HFF-Myc (cell line): ENCODE measurements around the gene RAPGEF3.

ENCODE experiments used
- DNase-seq: peaks from one replicate; pipeline ENCODE4 v3.0.0-alpha.2; 2011; ENCODE audit warnings: low read depth; ENCODE audit errors: extremely low read depth
- H3K4me3 ChIP-seq: replicated peaks from 2 replicates; pipeline ENCODE4 v1.5.1; 2011; ENCODE audit warnings: low read depth, mild to moderate bottlenecking, control low read depth, low read length
- CTCF ChIP-seq: IDR thresholded peaks from 2 replicates; pipeline ENCODE4 v1.5.1; 2012; ENCODE audit warnings: mild to moderate bottlenecking, low read depth, low read length, control low read depth; ENCODE audit errors: missing control alignments

Gene RAPGEF3

DNA sequence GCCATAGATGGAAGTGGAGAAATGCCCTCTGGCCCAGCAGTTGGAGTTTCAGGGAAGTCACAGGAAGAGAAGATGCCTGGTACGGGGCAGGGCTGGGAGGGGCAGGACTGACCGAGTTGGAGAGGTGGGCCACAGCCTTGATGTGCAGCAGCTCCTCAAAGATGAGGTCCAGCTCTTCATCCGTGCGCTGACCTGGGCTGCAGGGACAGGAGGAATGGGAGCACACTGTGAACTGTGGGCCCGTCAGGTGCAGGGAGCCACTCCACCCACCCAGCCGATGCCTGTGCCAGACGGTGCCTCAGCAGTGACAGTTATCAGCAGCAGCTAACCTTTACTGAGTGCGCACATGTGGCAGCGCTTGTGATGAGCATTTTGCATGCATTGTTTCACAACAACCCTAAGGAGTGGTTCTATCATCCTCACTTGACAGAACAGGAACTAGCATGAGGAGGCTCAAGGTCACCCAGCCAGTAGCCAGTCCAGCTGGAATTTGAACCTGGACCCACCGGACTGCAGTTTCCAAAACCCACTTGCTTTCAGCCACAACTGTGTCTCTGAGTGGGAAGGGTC is 8.4 kb downstream of the RAPGEF3 start:
- TF ChIP-seq CTCF = no peak
- DNase-seq = no peak
- no peak overlapping the region for H3K4me3 ChIP-seq

DNA sequence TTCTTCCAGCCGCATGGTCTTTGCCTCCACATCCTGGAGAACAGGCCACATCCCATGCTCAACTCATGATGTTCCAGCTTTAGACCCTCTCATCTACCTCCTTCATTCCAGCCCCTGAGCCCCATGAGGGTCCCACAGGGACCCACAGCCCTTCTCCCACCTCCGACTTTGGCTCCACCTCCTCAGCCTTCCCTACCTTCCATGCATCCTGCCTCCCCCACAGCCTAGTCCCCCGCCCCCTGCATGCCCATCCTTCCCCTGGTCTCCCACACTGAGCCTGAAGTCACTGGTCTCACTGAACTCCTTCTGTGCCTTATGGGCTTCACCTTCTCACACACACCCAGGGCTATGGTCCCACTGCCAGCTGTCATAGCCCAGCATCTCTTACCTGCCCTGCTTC is 9.8 kb downstream of the RAPGEF3 start:
- no peak for DNase-seq
- no peak for TF ChIP-seq CTCF
- H3K4me3 ChIP-seq = no peak overlapping the region

- TF ChIP-seq CTCF = no peak
- H3K4me3 ChIP-seq = no peak overlapping the region
- no peak for DNase-seq
These were observed 10.2 kb downstream of the RAPGEF3 start for GRCh38 chr12:47748507-47748828.

DNA sequence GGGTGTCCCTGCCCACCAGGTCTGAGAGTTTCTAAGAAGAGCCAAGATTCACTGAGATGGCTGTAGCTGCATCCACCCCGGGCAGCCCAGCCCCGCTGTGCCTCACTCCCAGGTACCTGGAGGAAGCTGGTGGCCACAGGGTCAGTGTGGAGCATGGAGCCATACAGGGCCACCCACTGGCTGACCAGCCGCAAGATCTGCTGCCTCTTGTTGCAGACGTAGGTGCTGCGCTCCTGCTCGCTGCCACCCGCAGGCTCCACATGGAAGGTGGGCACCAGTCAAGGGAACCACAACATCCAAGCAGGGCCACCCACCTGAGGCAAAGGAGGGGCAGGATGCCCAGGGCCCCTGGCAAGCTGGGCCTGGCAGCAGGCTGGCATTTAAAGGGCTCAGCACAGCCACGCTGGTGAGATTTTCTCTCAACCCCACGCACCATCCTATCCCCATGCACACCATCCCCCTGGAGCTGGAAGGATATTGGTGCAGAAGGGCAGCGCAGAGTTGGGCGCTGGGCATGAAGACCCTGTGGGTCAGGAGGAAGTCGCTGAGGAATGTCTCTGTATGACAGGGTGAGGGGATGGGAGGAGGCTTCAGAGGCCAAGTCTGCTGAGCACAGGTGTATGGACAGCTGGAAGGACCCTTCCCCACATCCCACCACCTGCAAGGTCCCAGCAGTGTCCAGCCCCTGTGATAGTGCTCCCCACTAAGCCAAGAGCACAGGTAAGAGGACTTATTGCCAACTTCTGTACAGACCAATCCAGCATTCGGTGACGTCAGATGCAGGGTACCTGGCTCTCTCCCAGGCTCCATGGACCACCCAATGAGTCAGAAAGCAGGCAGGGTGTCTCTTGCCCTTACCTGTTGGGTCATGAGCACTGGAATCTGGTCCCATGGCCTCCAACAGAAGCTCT is 10.8 kb downstream of the RAPGEF3 start:
- H3K4me3 ChIP-seq = no peak overlapping the region
- no peak for TF ChIP-seq CTCF
- no peak for DNase-seq

DNA sequence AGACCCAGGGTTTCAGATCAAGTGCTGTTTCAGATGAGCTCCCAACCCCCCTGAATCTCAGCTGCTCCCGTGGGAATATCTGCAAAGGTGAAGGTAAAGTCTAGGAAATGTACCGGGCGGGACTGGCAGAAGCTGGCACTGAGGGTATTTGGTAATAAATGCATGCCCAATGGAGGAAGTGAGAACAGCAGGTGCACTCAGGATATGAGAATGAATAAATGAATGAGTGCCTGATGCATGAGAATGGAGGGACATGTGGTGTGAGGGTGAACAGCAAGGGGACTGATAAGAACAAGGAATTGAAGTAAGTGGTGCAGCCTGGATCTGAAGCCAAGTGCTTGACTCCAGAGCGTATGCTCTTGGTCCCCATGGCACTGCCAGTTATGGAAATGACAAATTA is 11.6 kb downstream of the RAPGEF3 start:
- no peak for DNase-seq
- H3K4me3 ChIP-seq = no peak overlapping the region
- no peak for TF ChIP-seq CTCF

DNA sequence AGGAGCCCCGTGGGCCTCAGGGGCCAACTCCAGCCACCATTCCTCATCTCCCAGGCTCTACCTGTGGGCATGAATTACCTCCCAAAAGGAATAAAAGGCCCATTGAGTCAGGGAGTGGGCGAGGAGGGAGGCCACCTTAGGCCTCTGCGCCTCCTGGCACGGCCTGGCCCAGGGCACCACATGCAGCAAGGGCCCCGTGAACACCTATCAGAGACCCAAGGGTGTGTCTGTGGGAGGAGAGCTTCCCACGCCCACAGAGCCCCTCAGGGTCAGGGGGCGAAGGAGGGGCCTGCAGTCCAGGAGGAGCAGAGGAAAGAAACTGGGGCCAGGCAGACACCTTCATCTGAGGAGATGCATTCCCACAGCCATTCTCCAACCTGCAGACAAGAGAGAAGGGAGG is 12.2 kb downstream of the RAPGEF3 start:
- no peak for TF ChIP-seq CTCF
- DNase-seq = no peak
- no peak overlapping the region for H3K4me3 ChIP-seq
